IMR-90 (cell line): ENCODE measurements around the gene TMEM52. TPM values are rescaled to one million over a fixed set of nuclear protein-coding genes. Genes with fewer than 3 reads are reported as not detected.
A peak's percentile ranks its signal among the peaks of the same experiment; 100 is the strongest.

ENCODE experiments used
- ATAC-seq: fragments of 200-7000 bp; cut with Tn5 transposase; 2 replicates; pipeline ENCODE4 v1.9.1; 2020; ENCODE audit warnings: low read depth, mild to moderate bottlenecking, moderate library complexity
- BruUV-seq: library from RNA; stranded (reverse); fragments of 400-500 nt; replicated peaks from 2 replicates; lab custom pipeline; 2021; lab: Mats Ljungman, UMichigan
- CTCF ChIA-PET: fragments of 300-600 bp; formaldehyde crosslinking; extraction: SDS; loops from one replicate; lab custom pipeline; 2021; ENCODE audit warnings: antibody characterized with exemption; lab: Yijun Ruan, JAX
- POLR2A ChIA-PET: fragments of 300-600 bp; sonication (Branson Sonifier 250); formaldehyde crosslinking; loops from one replicate; lab custom pipeline; 2022; ENCODE audit warnings: antibody characterized with exemption; ENCODE audit not compliant: unreplicated experiment; lab: Charles Lee
- DNase-seq: peaks from one replicate; pipeline ENCODE4 v3.0.0; 2013
- H2AFZ ChIP-seq: replicated peaks from 2 replicates; pipeline ENCODE3; 2013; ENCODE audit warnings: low read length, mild to moderate bottlenecking; ENCODE audit not compliant: poor library complexity
- H2AK5ac ChIP-seq: 2 replicates; pipeline ENCODE4 v1.6.1; 2013; ENCODE audit warnings: low read depth, low read length, inconsistent platforms
- H2AK9ac ChIP-seq: replicated peaks from 2 replicates; pipeline ENCODE3; 2013; ENCODE audit warnings: mild to moderate bottlenecking, low read depth, low read length, moderate library complexity; ENCODE audit not compliant: poor library complexity
- H2BK120ac ChIP-seq: 2 replicates; pipeline ENCODE4 v1.6.1; 2013; ENCODE audit warnings: low read depth, low read length, inconsistent platforms
- H2BK15ac ChIP-seq: 3 replicates; pipeline ENCODE4 v1.6.1; 2013; ENCODE audit warnings: low read depth, low read length, inconsistent platforms
- H2BK20ac ChIP-seq: 2 replicates; pipeline ENCODE4 v1.6.1; 2013; ENCODE audit warnings: low read depth, mild to moderate bottlenecking, inconsistent platforms, low read length, moderate library complexity
- H2BK5ac ChIP-seq: 2 replicates; pipeline ENCODE4 v1.6.1; 2013; ENCODE audit warnings: mild to moderate bottlenecking, low read depth, low read length, inconsistent platforms; ENCODE audit not compliant: poor library complexity, severe bottlenecking
- H3K14ac ChIP-seq: replicated peaks from 2 replicates; pipeline ENCODE4 v1.6.1; 2013; ENCODE audit warnings: low read depth, low read length, inconsistent platforms
- H3K18ac ChIP-seq: 2 replicates; pipeline ENCODE4 v1.6.1; 2013; ENCODE audit warnings: low read depth, low read length, control low read depth
- H3K23ac ChIP-seq: 2 replicates; pipeline ENCODE4 v1.6.1; 2013; ENCODE audit warnings: low read depth, low read length, inconsistent platforms
- H3K27ac ChIP-seq: 2 replicates; pipeline ENCODE4 v1.5.1; 2013; ENCODE audit warnings: mild to moderate bottlenecking, control low read depth, low read length; ENCODE audit not compliant: insufficient read depth
- H3K27me3 ChIP-seq: 2 replicates; pipeline ENCODE4 v1.6.1; 2013; ENCODE audit warnings: low read length; ENCODE audit not compliant: control insufficient read depth, insufficient read depth
- H3K36me3 ChIP-seq: 2 replicates; pipeline ENCODE4 v1.6.1; 2013; ENCODE audit warnings: low read length, mixed read lengths; ENCODE audit not compliant: control insufficient read depth, insufficient read depth
- H3K4ac ChIP-seq: 2 replicates; pipeline ENCODE4 v1.6.1; 2013; ENCODE audit warnings: low read depth, low read length, inconsistent platforms
- H3K4me1 ChIP-seq: 2 replicates; pipeline ENCODE4 v1.6.1; 2013; ENCODE audit warnings: low read length, mixed read lengths; ENCODE audit not compliant: control insufficient read depth, insufficient read depth
- H3K4me2 ChIP-seq: 2 replicates; pipeline ENCODE4 v1.6.1; 2013; ENCODE audit warnings: low read depth, mild to moderate bottlenecking, control low read depth, low read length, moderate library complexity
- H3K4me3 ChIP-seq: 2 replicates; pipeline ENCODE4 v1.5.1; 2013; ENCODE audit warnings: low read depth, mild to moderate bottlenecking, control low read depth, low read length, moderate library complexity; ENCODE audit not compliant: insufficient read depth
- H3K56ac ChIP-seq: 2 replicates; pipeline ENCODE4 v1.6.1; 2013; ENCODE audit warnings: low read length, inconsistent platforms; ENCODE audit not compliant: insufficient read depth; ENCODE audit errors: extremely low read depth
- H3K79me1 ChIP-seq, 2 experiments: 2 replicates each; pipeline ENCODE4 v1.6.1; 2013; ENCODE audit warnings: low read length in 2 of 2, inconsistent platforms in 1 of 2, low read depth in 1 of 2
- H3K9ac ChIP-seq: 2 replicates; pipeline ENCODE4 v1.6.1; 2013; ENCODE audit warnings: low read depth, low read length, control low read depth
- H3K9me1 ChIP-seq: 2 replicates; pipeline ENCODE4 v1.6.1; 2013; ENCODE audit warnings: low read length, inconsistent platforms; ENCODE audit not compliant: insufficient read depth
- H3K9me3 ChIP-seq: 2 replicates; pipeline ENCODE4 v1.6.1; 2013; ENCODE audit warnings: low read length; ENCODE audit not compliant: control insufficient read depth, insufficient read depth
- H4K20me1 ChIP-seq: 2 replicates; pipeline ENCODE4 v1.6.1; 2013; ENCODE audit warnings: low read length, inconsistent platforms; ENCODE audit not compliant: insufficient read depth
- H4K5ac ChIP-seq: 2 replicates; pipeline ENCODE4 v1.6.1; 2013; ENCODE audit warnings: mild to moderate bottlenecking, low read depth, low read length, control low read depth
- H4K8ac ChIP-seq, 2 experiments: 2 replicates each; pipeline ENCODE4 v1.6.1; 2013; ENCODE audit warnings: low read depth in 2 of 2, low read length in 2 of 2, control low read depth in 1 of 2, inconsistent platforms in 1 of 2
- H4K91ac ChIP-seq: 2 replicates; pipeline ENCODE4 v1.6.1; 2013; ENCODE audit warnings: low read depth, low read length, inconsistent platforms; ENCODE audit not compliant: insufficient read depth
- CEBPB ChIP-seq: IDR thresholded peaks from 2 replicates; pipeline ENCODE4 v1.6.1; 2012; ENCODE audit warnings: low read depth, low read length, improper control_type of control experiment
- CHD1 ChIP-seq: IDR thresholded peaks from 2 replicates; pipeline ENCODE4 v1.6.1; 2012; ENCODE audit warnings: low read depth, low read length, improper control_type of control experiment
- MAFK ChIP-seq: IDR thresholded peaks from 2 replicates; pipeline ENCODE4 v1.6.1; 2012; ENCODE audit warnings: low read depth, low read length, improper control_type of control experiment
- MAZ ChIP-seq: IDR thresholded peaks from 2 replicates; pipeline ENCODE4 v1.6.1; 2012; ENCODE audit warnings: low read depth, mild to moderate bottlenecking, low read length, improper control_type of control experiment, moderate library complexity, borderline replicate concordance
- MXI1 ChIP-seq: IDR thresholded peaks from 2 replicates; pipeline ENCODE4 v1.6.1; 2012; ENCODE audit warnings: low read depth, mild to moderate bottlenecking, low read length, moderate library complexity, borderline replicate concordance
- NFE2L2 ChIP-seq: fragments of 150-350 bp; IDR thresholded peaks from 2 replicates; pipeline ENCODE4 v1.6.1; 2016; ENCODE audit warnings: low read depth, mild to moderate bottlenecking, low read length
- POLR2A ChIP-seq: IDR thresholded peaks from 2 replicates; pipeline ENCODE4 v1.6.1; 2012; ENCODE audit warnings: mild to moderate bottlenecking, low read depth, low read length
- RAD21 ChIP-seq: IDR thresholded peaks from 2 replicates; pipeline ENCODE4 v1.6.1; 2012; ENCODE audit warnings: low read length, improper control_type of control experiment
- RCOR1 ChIP-seq: IDR thresholded peaks from 2 replicates; pipeline ENCODE4 v1.6.1; 2012; ENCODE audit warnings: mild to moderate bottlenecking, low read length, improper control_type of control experiment; ENCODE audit not compliant: insufficient replicate concordance
- SMC3 ChIP-seq: fragments of 150-350 bp; IDR thresholded peaks from 2 replicates; pipeline ENCODE4 v1.6.1; 2016; ENCODE audit warnings: low read depth, mild to moderate bottlenecking, antibody characterized with exemption, low read length, moderate library complexity
- WGBS, 2 experiments: methylation state at CpG; one replicate each; pipeline versions ENCODE4 v1.1.5 to v1.1.7; 2013; ENCODE audit warnings: missing lambda C conversion rate in 2 of 2; ENCODE audit not compliant: insufficient read length in 1 of 2; ENCODE audit errors: extremely low coverage in 2 of 2; 5-methylcytosine and 5-hydroxymethylcytosine counted together
- dilution Hi-C: fragments of 300-500 bp; cut with HindIII; formaldehyde crosslinking; loops from one replicate; pipeline ENCODE4 v1.14.3; 2018; ENCODE audit warnings: low sequenced_read_pairs; ENCODE audit not compliant: unreplicated experiment
- in situ Hi-C: fragments of 300-500 bp; cut with MboI; formaldehyde crosslinking; loops from 3 replicates; pipeline ENCODE4 v1.14.3; 2019; ENCODE audit warnings: low sequenced_read_pairs, inconsistent platforms, mixed read lengths
- intact Hi-C: fragments of 100-400 bp; cut with micrococcal nuclease; formaldehyde crosslinking; loops from 2 replicates; pipeline ENCODE4 v1.10.0; 2022
- polyA plus RNA-seq, 3 experiments: library from polyadenylated mRNA; depleted of rRNA; stranded (reverse); fragments of >200 nt; gene quantifications; 2 replicates each; pipeline ENCODE4 v1.2.3, GENCODE V29; 2012; ENCODE audit warnings: low replicate concordance in 1 of 3
- total RNA-seq: library from RNA; depleted of rRNA; stranded (reverse); fragments of >200 nt; gene quantifications from 2 replicates; pipeline ENCODE4 v1.2.3, GENCODE V29; 2012
- TF ChIP-seq, protein P1 (sequence below): fragments of 150-350 bp; IDR thresholded peaks from 2 replicates; pipeline ENCODE4 v1.6.1; 2017; ENCODE audit warnings: mild to moderate bottlenecking, antibody characterized with exemption, low read length, low read depth
- TF ChIP-seq, protein P2 (sequence below): conservative IDR thresholded peaks from 2 replicates; pipeline ENCODE4 v1.5.1; 2012; ENCODE audit warnings: mild to moderate bottlenecking, low read depth, low read length, improper control_type of control experiment
- TF ChIP-seq, protein P3 (sequence below): fragments of 150-350 bp; IDR thresholded peaks from 2 replicates; pipeline ENCODE4 v1.6.1; 2016; ENCODE audit warnings: low read depth, mild to moderate bottlenecking, low read length, moderate library complexity, borderline replicate concordance

Gene TMEM52
- total and polyA plus RNA-seq, 2 of the 4 experiments (the other 2 are of a cell fraction): 0.54 to 1.3 TPM

DNA sequence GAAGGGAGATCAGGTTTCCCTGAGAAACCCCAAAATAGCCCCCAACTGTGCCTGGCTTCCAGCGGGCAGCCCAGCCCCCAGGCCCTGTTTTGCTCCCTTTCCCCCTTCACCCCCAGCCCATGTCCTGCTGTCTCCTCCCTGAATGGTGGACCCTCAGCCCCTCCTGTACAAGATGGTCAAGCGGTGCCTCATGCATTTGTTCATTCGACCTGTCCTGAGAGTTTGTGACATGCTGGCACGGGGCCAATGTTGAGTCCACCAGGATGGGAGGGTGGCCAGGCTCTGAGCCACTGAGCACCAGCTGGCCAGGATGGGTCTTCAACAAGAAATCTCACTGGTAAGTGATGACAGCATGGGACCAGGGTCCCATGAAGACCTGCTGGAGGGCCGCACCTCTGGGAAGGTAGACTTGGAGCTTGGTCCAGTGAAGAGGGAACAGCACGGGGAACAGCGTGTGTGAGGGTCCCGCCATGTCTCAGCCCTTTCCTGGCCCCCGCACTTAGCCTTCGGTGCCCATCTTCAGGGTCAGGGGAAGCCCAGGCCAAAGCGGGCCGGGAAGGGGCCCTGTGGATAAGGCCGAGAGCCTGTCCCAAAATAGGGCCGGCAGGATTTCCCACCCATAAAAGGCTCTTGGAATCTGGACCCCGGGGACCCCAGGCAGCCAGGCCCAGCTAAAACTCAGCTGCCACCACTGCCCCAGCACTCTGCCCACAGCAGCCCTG, 3.9 kb downstream of the TMEM52 start, which contains the start of gene CALML6:
TSS of gene CALML6 (plus strand) at position 290 of the 722 bp plus-strand sequence. CDS start at position 311, 21 bp downstream.
- in situ Hi-C loops: no loop called here
- peak within 1 kb of the TSS; percentile 76 for H2AK9ac ChIP-seq
- DNase-seq (no peak), ATAC-seq (no peak)
- no peak within 1 kb of the TSS for H3K27ac ChIP-seq
- ChIA-PET POLR2A (no interaction called here), CTCF (no interaction called here)
- no peak within 1 kb of the TSS for H4K5ac ChIP-seq
- no peak within 1 kb of the TSS for H3K14ac ChIP-seq
- H4K20me1 ChIP-seq: no peaks in the 10 kb centered on the region
- H2AFZ ChIP-seq: peak within 1 kb of the TSS; percentile 32
- no peak within 1 kb of the TSS for H3K4me2 ChIP-seq
- H3K18ac ChIP-seq: no peak within 1 kb of the TSS
- no peak within 1 kb of the TSS for H4K8ac ChIP-seq
- no peak within 1 kb of the TSS for H2BK15ac ChIP-seq
- H3K9ac ChIP-seq: no peak within 1 kb of the TSS
- no peak within 1 kb of the TSS for H4K91ac ChIP-seq
- H3K9me3 ChIP-seq: no peaks in the 10 kb centered on the region
- H2BK20ac ChIP-seq: no peak within 1 kb of the TSS
- no peak within 1 kb of the TSS for H3K56ac ChIP-seq
- H3K9me1 ChIP-seq: peaks cover 4% of the 10 kb centered on the region; the same call in 1 of the 2 replicates
- no peaks in the 10 kb centered on the region for H3K36me3 ChIP-seq
- TF ChIP-seq CHD1 (no peak), SMC3 (no peak), CEBPB (no peak), MAZ (no peak), NFE2L2 (no peak), RCOR1 (no peak), RAD21 (no peak), POLR2A (no peak), MAFK (no peak), MXI1 (no peak)
- TF ChIP-seq, protein P1, sequence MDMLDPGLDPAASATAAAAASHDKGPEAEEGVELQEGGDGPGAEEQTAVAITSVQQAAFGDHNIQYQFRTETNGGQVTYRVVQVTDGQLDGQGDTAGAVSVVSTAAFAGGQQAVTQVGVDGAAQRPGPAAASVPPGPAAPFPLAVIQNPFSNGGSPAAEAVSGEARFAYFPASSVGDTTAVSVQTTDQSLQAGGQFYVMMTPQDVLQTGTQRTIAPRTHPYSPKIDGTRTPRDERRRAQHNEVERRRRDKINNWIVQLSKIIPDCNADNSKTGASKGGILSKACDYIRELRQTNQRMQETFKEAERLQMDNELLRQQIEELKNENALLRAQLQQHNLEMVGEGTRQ: no peak
- TF ChIP-seq, protein P2, sequence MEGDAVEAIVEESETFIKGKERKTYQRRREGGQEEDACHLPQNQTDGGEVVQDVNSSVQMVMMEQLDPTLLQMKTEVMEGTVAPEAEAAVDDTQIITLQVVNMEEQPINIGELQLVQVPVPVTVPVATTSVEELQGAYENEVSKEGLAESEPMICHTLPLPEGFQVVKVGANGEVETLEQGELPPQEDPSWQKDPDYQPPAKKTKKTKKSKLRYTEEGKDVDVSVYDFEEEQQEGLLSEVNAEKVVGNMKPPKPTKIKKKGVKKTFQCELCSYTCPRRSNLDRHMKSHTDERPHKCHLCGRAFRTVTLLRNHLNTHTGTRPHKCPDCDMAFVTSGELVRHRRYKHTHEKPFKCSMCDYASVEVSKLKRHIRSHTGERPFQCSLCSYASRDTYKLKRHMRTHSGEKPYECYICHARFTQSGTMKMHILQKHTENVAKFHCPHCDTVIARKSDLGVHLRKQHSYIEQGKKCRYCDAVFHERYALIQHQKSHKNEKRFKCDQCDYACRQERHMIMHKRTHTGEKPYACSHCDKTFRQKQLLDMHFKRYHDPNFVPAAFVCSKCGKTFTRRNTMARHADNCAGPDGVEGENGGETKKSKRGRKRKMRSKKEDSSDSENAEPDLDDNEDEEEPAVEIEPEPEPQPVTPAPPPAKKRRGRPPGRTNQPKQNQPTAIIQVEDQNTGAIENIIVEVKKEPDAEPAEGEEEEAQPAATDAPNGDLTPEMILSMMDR: no peak
- TF ChIP-seq, protein P3, sequence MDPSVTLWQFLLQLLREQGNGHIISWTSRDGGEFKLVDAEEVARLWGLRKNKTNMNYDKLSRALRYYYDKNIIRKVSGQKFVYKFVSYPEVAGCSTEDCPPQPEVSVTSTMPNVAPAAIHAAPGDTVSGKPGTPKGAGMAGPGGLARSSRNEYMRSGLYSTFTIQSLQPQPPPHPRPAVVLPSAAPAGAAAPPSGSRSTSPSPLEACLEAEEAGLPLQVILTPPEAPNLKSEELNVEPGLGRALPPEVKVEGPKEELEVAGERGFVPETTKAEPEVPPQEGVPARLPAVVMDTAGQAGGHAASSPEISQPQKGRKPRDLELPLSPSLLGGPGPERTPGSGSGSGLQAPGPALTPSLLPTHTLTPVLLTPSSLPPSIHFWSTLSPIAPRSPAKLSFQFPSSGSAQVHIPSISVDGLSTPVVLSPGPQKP: no peak
- H3K4ac ChIP-seq: no peak within 1 kb of the TSS
- no peak within 1 kb of the TSS for H3K23ac ChIP-seq
- no peak within 1 kb of the TSS for H2AK5ac ChIP-seq
- no TSS peak for BruUV-seq
- no peak within 1 kb of the TSS for H2BK120ac ChIP-seq
- H3K4me1 ChIP-seq: peaks cover 2% of the 10 kb centered on the region; the same call in 1 of the 2 replicates
- no peaks in the 10 kb centered on the region for H3K79me1 ChIP-seq
- peaks cover 3% of the 10 kb centered on the region; the same call in 1 of the 2 replicates for H3K27me3 ChIP-seq
- H3K4me3 ChIP-seq: no peak within 1 kb of the TSS
- intact Hi-C loops: no loop called here
- no peak within 1 kb of the TSS for H2BK5ac ChIP-seq
- dilution Hi-C loops: no loop called here
- WGBS, 2 experiments: 90% methylated on average over 5 of the region's 15 CpGs; no CpG with 5 or more reads in 1 of the 2 experiments
